IPS-18c (cell line): Measurements from ENCODE around the gene TBC1D22A.

Source experiments
- H3K4me3 ChIP-seq: 2 replicates; pipeline ENCODE4 v1.7.0; 2013; ENCODE audit warnings: low read depth, mild to moderate bottlenecking, low read length, moderate library complexity; ENCODE audit not compliant: insufficient read depth
- H3K9me3 ChIP-seq: one replicate; pipeline ENCODE4 v1.6.1; 2013; ENCODE audit warnings: mild to moderate bottlenecking, low read length, moderate library complexity; ENCODE audit not compliant: control insufficient read depth, insufficient read depth

The TBC1D22A gene

DNA sequence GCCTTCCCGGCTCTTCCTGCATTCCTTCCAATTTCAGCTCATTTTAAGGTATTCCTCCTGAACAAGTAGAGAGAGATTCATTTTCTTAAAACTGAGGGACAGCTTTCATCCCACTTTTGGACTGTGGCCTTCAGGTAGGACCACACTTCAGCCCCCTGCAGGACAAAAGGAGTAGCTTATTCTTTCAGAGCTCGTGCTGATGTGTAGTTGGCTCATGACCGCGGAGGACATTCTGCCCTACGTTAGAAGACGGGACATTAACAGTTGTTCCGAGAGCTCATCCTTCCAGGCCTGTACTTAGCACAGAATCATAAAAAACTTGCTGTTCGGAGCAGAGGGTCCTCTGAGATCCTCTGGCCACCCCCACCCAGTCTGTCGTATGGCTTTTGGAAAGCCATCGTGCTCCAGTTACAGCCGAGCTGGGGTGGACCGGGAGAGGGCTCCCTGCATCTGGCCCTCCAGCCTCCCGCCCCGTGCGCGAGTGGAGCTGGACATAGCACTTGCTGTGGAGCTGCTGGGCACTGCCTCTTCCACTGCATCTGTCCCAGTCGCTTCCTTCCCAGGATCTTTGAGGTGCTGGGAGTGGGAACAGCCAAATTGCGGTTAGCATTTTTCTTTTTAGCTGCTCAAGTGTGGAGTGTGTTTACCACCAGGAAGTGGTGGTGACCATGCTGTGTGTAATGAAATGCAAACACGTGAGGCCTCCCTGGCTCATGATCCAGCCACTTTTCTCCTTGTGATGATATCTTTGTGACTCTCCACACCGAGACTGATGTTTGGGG lies 250.3 kb downstream of the TBC1D22A start:
- Histone ChIP-seq H3K9me3 (peaks cover 2% of the 10 kb centered on the region), H3K4me3 (no peak overlapping the region)

DNA sequence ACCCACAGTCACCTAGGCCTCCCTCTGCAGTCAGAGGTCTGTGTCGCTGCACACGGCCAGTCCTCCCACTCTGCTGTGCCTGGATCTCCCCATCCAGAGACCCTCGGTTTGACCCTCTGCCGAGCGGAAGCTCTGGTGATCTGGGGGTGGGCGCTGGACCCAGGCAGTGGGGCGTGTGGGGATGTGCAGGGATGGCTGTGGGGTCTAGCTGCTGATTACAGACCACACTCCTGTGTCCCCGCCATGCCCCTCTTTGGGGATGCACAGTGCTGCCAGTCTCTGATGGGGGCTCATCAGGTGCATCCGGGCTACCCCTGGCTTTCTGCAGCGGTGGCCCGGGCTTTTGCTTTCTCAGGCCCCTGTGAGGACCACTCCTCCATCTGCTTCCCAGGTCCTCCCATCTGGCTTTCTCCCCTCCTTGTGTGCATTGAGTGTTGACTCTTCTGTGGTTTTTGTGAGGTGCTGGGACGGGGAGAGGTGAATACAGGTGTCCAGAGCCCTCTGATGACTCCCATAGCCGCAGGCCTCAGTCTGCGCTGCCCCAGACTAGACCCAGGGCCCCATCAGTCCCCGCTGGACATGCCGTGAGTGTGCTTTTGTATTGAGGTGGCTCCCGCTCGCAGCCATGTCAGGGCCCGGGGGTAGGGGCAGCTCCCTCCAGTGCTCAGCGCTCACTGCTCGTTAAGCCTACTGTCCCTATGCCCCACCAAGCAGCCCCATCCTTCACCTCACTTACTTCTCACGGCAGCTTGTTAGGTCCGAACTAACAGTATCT lies 251.6 kb downstream of the TBC1D22A start:
- no peak overlapping the region for H3K4me3 ChIP-seq
- peaks cover 2% of the 10 kb centered on the region for H3K9me3 ChIP-seq

DNA sequence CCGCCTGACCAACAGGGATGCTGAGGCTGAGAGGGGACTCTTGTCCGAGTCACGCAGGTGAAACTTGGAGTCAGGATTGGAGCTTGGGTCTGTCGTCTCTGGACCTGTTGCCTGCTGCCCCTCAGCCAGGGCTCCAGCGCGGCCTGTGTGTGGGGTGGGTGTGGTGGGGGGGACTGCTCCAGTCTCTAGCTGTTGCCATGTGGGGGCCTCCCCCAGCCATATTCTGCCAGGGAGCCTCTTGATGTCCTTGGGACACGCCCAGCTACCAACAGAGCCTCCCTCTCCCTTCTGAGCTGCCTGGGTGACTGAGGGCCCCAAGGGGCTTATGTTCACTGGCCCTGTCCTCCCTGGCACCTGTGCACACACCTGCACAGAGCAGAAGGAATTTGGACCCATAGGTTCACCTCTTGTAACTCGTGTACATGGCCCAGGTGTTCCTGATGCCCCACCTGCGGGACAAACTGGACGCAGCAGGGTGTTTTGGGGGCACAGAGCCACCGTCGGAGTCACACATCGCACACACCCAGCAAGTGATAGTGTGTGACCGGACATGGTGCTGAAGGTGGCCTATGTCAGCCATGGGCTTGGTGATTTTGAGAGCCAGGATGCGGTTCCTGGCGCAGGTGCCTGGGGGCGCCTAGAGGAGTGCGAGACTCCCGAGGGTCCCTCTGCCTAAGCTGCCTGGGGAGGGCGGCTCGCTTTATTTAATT lies 252.3 kb downstream of the TBC1D22A start:
- H3K4me3 ChIP-seq, result no peak overlapping the region
- H3K9me3 ChIP-seq, result peaks cover 2% of the 10 kb centered on the region

DNA sequence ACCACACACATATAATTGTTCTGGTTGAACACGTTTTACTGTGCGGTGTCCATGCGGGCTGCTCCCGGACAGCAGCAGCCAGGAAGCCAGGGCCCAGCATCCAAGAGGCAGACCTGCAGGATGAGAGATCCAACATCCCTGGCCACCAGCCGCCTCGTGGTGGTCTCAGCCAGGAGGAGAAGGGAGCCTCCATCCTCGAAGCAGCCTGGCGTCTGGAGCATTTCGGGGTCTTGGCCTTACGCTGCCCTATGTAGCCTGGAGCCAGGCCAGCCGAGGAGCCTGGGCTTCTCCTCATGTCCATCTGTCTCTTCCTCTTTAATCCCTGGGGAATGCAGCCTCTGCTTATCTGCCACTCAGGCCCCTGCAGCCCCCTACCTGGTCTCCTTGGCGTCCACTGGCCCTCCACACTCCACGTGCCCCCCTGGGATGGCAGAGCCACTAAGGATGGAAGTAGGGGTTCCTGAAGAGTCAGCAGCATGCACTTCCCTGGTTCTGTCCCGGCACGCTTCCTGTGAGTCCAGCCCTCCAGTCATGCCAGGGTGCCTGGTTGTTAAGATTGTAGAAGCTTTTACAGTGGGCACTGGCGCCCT lies 253.2 kb downstream of the TBC1D22A start:
- peaks cover 6% of the 10 kb centered on the region for H3K9me3 ChIP-seq
- no peak overlapping the region for H3K4me3 ChIP-seq

DNA sequence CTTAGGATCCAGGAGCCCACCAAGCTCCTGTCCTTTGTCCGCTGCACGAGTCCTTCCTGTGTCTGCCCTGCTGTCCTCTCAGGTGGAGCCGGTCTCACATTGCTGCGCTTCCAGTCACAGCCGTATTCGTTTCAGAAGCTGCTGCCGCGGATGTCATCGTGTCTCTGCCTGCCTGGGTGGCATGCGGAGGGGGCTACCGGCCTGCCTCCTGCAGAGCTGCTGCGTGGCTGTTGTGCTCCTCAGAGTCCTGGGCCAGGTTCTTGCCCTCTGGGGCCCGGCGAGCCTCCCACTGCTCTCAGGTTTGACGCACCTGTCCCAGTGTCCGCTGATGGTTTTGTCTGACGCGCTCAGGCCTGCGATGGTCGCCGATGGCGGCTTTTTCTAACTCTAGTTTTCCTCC lies 254.2 kb downstream of the TBC1D22A start:
- no peak overlapping the region for H3K4me3 ChIP-seq
- H3K9me3 ChIP-seq, result peaks cover 12% of the 10 kb centered on the region

DNA sequence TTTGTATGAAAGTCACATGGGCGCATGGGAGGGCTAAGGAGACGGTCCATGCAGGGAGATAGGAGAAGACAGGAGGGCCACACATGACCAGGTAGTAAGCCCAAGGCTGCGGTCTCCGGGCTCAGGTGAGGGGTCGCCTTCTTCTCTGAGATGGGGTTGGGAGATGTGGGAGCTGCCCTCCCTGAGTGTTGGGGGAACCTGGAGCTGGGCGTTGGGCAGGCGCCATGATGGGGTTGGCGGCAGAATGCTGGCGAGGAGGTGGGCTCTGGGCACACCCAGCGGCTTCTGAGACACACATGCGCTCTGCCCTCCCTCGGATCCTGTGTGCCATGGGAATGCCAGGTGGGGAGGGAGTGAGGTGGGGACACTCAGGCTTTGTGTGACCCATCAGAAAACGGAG lies 254.8 kb downstream of the TBC1D22A start:
- Histone ChIP-seq H3K9me3 (peaks cover 12% of the 10 kb centered on the region), H3K4me3 (no peak overlapping the region)

DNA sequence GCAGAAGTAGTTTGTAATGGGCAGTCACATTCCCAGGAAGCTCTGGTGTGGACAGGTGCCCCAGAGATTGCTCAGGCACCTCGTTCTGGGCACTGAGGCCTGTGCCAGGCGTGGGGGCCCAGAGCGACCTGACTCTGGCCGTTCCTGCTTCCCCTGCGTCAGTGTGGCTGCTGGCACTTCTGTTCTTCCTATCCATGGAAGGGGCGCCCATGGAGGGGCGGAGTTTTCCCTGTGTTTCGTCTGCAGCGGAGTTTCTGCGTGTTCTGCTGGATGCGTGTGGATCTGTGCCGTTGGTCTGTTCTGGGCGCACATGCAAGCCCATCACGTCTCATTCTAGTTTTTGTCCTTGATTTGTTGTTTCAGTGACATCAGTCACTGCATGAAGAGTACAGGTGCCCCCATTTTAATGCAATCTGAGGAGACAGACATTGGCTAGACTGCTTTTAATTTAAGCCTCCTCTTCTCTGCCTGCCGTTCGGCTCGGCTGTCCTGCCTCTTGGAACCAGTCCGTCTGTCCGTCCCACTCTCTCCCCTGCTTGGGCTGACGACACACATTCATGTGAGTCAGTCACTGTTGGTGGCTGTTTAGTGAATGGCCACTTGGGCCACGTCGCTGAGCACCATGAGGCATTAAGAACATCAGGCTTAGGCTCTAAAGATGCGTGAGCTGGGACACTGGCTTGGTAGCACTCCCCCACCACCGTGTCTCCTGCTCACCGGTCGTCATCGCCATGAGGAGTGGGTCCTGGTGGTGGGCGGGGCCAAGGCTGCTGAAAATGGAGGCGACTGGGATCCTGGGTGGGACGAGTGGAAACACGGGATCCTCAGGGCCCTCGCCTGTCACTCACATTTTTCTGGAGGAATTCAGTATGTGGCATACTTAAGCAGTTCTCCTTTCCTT lies 255.8 kb downstream of the TBC1D22A start:
- no peak overlapping the region for H3K4me3 ChIP-seq
- H3K9me3 ChIP-seq, result peaks cover 12% of the 10 kb centered on the region

DNA sequence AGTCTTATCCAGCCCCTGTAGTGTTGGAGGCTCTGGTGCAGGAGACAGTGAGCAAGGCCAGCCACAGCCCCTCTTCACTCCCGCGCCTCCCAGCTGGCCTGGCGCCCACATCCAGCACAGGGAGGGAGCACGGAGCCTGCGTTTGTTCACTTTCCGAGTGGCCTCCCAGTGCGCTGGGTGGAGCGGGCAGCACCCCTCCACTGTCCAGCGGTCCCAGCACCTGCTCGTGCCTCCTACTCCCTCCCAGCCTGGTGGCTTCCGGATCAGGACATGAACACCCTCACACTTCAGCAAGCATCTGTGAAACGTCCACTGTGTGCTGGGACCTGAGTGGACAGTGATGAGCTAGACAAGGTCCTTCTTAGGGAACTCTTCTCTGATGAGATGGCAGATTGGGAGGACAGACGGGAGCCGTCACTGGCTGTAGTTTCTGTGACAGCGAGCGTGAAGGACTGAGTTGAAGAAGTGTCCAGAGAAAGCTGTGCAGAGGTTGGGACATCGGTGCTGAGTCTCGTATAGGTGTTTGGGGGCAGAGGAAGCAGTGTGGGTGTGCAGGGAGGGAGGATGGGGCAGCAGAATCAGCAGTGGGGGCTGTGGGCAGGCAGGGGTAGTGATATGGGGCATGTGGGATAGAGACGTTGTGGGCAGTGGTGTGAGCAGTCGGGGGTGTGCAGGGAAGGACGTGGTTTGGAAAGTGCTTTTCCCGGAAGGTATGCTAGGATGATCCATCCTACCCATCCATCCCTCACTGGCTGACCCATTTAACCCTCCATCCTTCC lies 256.8 kb downstream of the TBC1D22A start:
- peaks cover 11% of the 10 kb centered on the region for H3K9me3 ChIP-seq
- H3K4me3 ChIP-seq, result no peak overlapping the region

DNA sequence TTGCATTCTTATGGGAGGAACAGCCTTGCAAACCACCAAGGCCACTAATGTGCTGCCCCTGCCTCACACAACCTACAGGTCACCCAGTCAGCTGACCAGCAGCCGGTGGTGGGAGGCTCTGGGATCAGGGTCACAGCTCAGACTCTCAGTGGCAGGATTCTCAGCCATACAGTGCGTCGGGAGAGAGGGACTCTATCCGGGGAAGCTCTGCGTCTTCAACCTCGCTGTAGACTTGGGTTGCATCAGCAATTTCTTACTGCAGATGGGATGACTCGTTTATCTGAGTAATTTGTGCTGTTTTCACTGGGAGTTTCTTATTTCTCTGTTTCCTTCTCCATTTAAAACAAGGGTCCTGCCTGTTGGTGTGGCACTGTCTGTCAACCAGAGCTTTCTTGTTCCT lies 257.7 kb downstream of the TBC1D22A start:
- H3K4me3 ChIP-seq, result no peak overlapping the region

DNA sequence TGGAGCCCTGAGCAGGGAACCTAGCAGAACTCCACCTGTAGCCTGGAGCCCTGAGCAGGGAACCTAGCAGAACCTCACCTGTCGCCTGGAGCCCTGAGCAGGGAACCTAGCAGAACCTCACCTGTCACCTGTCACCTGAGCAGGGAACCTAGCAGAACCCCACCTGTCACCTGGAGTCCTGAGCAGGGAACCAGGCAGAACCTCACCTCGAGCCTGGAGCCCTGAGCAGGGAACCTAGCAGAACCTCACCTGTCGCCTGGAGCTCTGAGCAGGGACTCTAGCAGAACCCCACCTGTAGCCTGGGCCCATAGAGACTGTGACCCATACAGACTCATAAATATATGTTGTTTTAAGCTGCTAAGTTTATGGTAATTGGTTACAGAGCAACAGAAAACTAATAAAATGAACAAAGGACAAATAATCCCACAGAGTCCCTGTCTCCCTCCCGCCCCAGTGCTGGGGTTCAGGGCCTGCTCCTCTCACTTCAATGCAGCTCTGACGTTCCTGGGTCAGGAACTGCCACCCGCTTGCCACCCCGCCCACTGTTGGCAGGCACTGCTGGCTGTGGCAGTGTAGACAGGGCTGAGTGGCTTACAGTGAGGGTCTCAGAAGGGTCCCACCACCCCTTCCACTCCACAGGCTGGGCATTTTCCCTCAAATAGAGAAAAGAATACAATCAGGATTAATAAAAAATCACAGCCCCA lies 259.1 kb downstream of the TBC1D22A start:
- Histone ChIP-seq H3K9me3 (peaks cover 10% of the 10 kb centered on the region), H3K4me3 (no peak overlapping the region)

More for the DNA sequence above, 257.7 kb downstream of the TBC1D22A start:
- peaks cover 10% of the 10 kb centered on the region for H3K9me3 ChIP-seq

DNA sequence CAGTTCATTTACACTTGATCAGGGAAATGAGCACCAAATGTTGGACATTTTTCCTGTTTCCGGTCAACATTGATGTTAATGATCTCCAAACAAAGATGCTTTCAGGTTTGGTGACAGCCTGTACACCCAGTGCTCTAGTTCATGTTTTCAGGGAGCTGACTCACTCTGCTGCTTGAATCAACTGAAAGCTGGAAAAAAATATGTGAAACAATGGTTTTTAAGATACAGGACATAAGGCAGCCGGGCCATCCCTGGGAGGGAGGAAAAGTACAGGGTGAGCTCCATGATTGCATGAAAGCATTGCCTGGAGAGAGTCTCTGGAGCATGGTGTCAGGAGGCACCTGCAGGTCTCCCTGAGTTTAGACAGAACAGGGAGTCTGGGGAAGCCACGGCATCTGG lies 259.6 kb downstream of the TBC1D22A start:
- Histone ChIP-seq H3K4me3 (no peak overlapping the region), H3K9me3 (peaks cover 10% of the 10 kb centered on the region)

DNA sequence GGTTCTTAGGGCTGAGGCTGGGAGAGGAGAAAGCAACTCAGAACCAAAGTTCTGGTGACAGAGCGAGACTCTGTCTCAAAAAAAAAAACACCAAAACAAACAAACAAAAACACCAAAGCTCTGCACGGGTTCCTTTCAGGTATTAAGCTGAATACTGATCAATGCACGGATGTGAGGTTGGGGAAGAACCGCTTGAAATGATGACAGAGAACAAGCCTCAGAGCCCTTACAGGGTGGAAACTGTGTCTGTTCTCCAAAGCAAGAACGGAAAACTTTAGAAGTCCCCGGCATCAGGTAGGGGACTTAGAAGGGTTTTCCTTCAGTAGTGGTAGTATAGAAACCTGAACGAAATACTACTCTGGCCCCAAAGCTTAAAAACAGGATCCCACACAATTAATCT lies 260.0 kb downstream of the TBC1D22A start:
- Histone ChIP-seq H3K9me3 (peaks cover 10% of the 10 kb centered on the region), H3K4me3 (no peak overlapping the region)

DNA sequence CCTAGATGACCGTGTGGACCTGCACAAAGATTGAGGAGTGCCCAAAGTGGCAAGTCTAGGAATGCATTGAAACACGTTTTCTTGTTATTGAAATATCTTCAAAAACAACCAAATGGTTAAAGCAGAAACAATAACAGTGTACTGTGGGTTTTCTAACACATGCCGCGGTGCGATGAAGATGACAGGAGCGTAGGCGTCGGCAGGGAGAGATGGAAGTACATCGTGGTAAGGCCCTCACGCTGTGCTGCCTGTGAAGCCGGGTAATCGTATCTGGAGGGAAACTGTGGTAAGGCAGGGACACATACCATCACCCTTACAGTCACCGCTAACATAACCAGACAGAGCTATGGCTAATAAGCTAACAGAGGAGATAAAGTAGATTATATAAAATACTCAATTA lies 261.4 kb downstream of the TBC1D22A start:
- H3K9me3 ChIP-seq, result peaks cover 10% of the 10 kb centered on the region
- no peak overlapping the region for H3K4me3 ChIP-seq

DNA sequence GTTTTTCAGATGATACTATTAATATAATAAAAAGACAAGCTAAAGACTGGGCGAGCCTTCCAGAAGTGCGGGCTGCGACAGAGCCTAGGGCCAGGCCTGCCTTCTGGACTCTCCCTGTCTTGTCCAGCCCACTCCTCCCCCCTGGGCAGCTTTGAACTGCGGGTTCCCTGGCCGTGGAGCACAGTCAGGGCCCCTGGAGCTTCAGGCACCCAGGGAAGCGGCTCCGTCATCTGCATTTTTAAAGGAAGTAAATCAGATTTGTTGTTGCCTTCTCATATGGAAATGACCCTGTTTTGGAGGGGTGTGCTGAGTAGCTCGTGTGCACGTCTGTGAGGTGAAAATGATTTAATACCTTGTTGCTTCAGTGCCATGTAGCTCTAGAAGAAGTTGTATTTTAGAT lies 265.3 kb downstream of the TBC1D22A start:
- no peaks in the 10 kb centered on the region for H3K9me3 ChIP-seq
- H3K4me3 ChIP-seq, result no peak overlapping the region

DNA sequence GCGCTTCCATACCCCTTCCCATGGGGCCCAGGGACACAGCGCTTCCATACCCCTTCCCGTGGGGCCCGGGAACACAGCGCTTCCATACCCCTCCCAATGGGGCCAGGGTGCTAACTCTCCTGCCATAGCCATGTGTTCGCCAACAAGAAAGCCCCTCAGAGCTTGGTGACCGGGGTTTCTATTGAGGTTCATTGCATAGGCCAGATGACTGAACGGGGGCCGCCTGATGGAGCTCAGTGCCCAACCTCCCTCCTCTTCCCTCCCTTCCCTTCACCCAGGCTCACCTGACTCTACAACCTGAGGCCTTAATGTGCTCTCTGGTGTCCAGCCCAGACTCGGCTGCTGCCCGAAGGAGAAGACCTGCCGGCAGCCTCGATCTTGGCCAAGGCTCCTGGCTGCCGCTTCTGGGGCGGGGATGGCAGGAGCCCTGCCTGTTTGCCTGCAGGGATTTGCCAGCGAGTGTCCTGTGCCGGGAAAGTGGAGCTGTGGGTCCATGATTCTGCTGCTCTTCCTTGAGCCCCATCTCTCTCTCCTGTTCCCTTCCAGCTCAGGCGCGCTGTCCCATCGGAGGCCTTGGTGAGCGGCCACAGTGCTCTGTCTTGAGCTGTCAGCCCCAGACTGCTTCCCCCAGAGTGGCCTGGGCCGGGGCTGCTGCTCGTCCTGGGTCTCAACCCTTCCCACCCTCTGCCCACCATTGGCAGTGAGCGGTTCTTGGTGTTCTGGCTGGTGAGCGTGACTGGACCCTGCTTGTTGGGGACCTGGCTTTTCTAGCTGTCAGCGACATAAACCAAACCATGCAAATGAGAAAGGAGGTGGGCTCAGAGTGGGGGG lies 267.0 kb downstream of the TBC1D22A start:
- Histone ChIP-seq H3K9me3 (no peaks in the 10 kb centered on the region), H3K4me3 (no peak overlapping the region)
